A172 (cell line): ENCODE results near the gene PPP3CA. TPM values are rescaled to one million over a fixed set of nuclear protein-coding genes. Genes with fewer than 3 reads are reported as not detected.
"Not testable (repeated sequence)": the region's sequence is repeated elsewhere in the genome, so short reads cannot be mapped to it uniquely, and the experiment has no call there.

ENCODE experiments used
- DNase-seq: peaks from one replicate; pipeline ENCODE4 v3.0.0-alpha.2; 2015; ENCODE audit warnings: low spot score
- total RNA-seq: library from RNA; depleted of rRNA; stranded (reverse); fragments of >200 nt; shearing (Covaris generic); gene quantifications from 2 replicates; pipeline ENCODE4 v1.2.3, GENCODE V29; 2014

Gene PPP3CA
- total RNA-seq, 1 experiment from 2014 or later: 40.6 TPM

- DNase-seq: no peak
Measured at GRCh38 chr4:101009471-101009870, 337.9 kb downstream of the PPP3CA start.

GRCh38 chr4:101008503-101008902, 338.8 kb downstream of the PPP3CA start:
- DNase-seq: no peak

- DNase-seq: no peak
Measured at GRCh38 chr4:101005659-101006058, 341.7 kb downstream of the PPP3CA start.

GRCh38 chr4:101000496-101000895, 346.8 kb downstream of the PPP3CA start:
- no peak for DNase-seq

GRCh38 chr4:100995671-100996070, 351.7 kb downstream of the PPP3CA start:
- no peak for DNase-seq

- not testable (repeated sequence) for DNase-seq
Measured at GRCh38 chr4:100995002-100995401, 352.3 kb downstream of the PPP3CA start.

- DNase-seq: not testable (repeated sequence)
Measured at GRCh38 chr4:100991332-100992069, 355.8 kb downstream of the PPP3CA start.

GRCh38 chr4:100989401-100989800, 357.9 kb downstream of the PPP3CA start:
- no peak for DNase-seq

GRCh38 chr4:100988876-100989275, 358.4 kb downstream of the PPP3CA start:
- no peak for DNase-seq

GRCh38 chr4:100986360-100986868, 360.9 kb downstream of the PPP3CA start:
- peak; percentile 33 for DNase-seq

GRCh38 chr4:100985576-100985975, 361.8 kb downstream of the PPP3CA start:
- DNase-seq: no peak

- DNase-seq: peak; percentile 51
Measured at GRCh38 chr4:100984901-100985300, 362.4 kb downstream of the PPP3CA start.

- DNase-seq: no peak
Measured at GRCh38 chr4:100983426-100983825, 363.9 kb downstream of the PPP3CA start.

- DNase-seq: no peak
Measured at GRCh38 chr4:100982345-100982744, 365.0 kb downstream of the PPP3CA start.

- no peak for DNase-seq
Measured at GRCh38 chr4:100981447-100982204, 365.7 kb downstream of the PPP3CA start.

- DNase-seq: no peak
Measured at GRCh38 chr4:100979736-100980135, 367.6 kb downstream of the PPP3CA start.

- DNase-seq: no peak
Measured at GRCh38 chr4:100977746-100978397, 369.5 kb downstream of the PPP3CA start.

GRCh38 chr4:100977274-100977673, 370.1 kb downstream of the PPP3CA start:
- no peak for DNase-seq
